Measurements from ENCODE around the gene TMC6.
A peak's percentile ranks its signal among the peaks of the same experiment; 100 is the strongest.
"Not testable (repeated sequence)": the region's sequence is repeated elsewhere in the genome, so short reads cannot be mapped to it uniquely, and the experiment has no call there.

TMC6 gene, protein sequence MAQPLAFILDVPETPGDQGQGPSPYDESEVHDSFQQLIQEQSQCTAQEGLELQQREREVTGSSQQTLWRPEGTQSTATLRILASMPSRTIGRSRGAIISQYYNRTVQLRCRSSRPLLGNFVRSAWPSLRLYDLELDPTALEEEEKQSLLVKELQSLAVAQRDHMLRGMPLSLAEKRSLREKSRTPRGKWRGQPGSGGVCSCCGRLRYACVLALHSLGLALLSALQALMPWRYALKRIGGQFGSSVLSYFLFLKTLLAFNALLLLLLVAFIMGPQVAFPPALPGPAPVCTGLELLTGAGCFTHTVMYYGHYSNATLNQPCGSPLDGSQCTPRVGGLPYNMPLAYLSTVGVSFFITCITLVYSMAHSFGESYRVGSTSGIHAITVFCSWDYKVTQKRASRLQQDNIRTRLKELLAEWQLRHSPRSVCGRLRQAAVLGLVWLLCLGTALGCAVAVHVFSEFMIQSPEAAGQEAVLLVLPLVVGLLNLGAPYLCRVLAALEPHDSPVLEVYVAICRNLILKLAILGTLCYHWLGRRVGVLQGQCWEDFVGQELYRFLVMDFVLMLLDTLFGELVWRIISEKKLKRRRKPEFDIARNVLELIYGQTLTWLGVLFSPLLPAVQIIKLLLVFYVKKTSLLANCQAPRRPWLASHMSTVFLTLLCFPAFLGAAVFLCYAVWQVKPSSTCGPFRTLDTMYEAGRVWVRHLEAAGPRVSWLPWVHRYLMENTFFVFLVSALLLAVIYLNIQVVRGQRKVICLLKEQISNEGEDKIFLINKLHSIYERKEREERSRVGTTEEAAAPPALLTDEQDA

DNA sequence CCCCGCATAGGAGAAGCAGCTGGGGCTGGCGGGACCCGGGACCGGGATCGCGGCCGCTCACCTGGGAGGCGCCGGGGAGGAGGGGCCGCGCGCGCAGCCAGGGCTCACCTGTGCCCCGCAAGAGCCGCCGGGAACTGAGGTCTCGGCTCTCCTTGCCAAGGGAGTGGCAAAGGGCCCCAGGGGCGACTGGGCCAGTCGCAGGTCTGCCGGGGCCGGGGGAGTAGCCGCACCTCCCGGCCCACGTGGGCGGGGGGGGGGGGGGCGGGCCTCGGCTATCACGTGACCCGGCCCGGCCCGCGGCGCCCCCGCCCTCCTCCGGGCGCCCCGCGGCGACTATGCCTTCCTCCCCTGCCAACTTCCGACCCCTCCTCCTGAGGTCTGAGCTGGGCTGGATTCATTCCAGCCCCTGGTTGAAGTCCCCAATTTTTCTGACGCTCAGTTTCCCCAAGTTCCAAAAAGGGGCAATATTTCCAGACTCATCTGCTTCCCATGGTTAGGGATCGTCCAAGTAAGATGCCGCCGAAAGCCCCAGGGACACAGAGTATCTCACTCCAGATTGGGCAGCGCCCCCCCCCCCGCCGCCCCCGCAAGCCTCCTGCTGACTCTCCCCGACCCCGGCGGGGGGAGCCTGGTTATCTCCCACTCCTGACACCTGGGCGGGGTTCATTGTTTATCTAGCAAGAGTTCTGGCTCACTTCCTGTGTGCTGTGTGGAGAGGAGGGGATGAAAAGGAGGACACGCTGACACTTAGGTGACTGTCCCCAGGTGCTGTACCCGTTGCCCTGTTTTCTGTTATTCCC lies at the start of gene TMC6:
Gene TMC6 (minus strand): TSS at position 205 of the 800 bp plus-strand sequence. CDS start 1,923 bp downstream, outside the sequence.
- DNase-seq (ENCODE audit: low spot score) = peak; percentile 77

DNA sequence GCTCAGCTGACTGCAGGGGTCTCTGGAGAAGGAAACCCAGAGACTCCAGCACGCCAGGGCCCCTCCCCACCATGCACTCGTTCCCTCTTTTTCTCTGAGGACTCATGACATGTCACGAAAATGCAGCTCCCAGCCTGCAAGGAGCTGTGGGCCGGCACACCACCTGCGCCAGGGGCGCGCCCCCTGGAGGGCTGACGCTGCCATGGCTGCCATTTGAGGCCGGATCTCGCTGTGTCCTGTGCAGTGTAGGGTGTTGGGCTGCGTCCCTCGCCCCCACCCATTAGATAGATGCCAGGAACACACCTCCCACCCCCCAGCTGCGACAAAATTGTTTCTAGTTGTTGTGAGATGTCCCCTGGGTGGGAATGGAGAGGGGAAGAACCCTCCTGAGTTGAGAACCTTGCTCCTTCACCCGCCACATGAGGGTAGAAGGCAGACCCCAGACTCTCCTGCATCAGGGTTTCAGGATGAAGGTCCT lies 48.0 kb upstream of the TMC6 start:
- peak; percentile 77 for DNase-seq (ENCODE audit: low spot score)

DNA sequence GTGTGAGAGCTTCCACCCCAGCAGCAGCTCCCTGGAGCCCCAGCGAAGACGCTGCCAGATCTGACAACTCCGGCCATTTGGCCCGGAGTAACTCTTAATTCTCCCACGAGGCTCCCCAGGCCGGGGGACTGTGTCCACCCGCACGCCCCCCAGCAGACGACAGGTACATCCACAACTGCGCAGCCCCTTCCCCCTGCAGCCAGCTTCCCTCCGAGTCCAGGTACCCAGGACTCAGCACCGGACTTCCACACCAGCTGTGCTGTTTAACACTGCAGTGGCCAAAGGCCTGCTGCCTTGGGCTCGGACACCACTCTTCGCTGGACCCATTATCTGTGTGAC lies 47.1 kb upstream of the TMC6 start:
- no peak for DNase-seq (ENCODE audit: low spot score)

DNA sequence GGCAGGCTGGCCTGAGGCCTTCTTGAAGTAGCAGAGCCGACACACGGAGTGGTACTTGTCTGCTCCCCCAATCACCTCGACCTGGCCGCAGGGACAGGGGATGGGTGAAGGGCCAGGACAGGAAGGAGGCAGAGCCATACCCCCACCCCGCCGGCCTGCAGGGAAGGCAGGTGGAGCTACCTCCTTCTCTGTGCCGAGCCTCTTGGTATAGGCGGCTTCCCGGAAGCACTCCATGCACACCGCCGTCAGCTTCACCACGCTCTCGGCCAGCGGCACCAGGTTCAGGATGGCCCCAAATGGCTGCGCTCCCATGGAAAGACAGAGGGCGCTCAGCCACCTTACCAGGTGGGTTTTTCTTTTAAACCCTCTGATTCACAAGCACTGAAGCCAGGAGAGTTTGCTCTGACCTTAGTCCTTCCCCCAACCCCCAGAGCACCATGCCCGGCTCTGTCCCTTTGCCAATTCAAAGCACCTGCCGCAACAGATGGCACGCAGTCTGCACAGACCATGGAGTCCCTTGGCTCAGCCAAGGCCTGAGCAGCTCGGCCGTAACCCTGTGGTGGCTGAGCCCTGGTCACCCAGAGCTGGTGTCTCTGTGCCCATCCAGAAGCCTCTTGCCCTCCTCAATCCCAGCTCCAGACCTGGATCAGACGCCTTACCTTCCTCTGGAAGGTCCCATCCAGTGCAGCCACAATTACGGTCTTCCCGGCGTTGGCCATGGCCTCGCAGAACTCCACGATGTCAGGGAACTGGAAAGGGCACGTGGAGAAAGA lies 46.5 kb upstream of the TMC6 start:
- no peak for DNase-seq (ENCODE audit: low spot score)

DNA sequence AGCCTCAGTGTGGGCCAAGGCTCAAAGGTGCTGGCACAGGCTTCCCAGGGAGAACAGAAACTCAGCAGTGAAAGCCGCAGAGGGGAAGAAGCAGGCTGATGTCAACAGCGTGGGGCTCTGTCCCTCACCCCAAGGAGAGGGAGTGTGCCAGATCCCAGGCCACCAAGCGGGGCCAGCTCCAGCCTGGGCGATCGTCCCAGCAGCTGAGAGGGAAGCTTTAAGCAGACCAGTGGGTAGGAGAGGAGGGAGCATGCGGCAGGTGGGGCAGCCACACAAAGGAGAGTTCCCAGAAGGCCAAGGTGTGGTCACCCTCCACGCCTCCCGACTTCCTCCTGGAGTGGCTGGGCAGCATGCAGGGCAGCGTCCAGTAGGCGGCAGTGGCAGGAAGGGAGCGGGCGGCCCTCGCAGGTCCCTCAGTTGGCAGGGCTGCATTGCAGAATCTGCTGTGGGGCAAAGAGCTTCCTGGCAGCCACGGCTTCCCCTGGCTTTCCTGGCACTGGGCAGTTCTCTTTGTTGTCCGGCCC lies 45.9 kb upstream of the TMC6 start:
- no peak for DNase-seq (ENCODE audit: low spot score)

DNA sequence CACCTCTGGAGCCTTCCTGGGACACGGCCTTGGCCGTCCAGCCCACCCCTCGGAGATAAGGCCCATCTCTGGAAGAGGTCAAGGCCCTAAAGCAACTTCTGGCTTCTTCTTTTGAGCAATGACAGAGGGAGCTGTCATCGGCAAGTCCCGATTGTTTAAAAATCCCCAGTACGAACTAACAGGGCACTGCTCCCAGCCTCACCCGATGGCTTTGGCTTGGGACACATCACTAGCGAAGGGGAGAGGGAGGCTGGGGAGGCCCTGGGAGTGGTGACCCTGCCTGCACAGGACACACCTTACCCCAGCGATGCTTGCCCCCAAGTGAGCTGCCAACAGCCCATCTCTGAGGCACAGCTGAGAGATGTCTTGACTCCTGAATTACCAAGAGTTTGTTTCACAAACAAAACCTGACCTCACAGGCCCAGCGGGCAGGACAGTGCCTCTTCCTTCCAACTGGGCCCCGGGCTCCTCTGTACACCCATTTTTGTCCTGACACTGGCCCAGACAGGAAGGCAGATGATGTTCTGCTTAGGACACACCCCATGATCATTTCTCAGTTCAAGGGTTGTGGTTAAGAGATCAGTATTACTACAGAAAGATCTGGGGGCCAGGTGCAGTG lies 44.7 kb upstream of the TMC6 start:
- DNase-seq (ENCODE audit: low spot score) = no peak

DNA sequence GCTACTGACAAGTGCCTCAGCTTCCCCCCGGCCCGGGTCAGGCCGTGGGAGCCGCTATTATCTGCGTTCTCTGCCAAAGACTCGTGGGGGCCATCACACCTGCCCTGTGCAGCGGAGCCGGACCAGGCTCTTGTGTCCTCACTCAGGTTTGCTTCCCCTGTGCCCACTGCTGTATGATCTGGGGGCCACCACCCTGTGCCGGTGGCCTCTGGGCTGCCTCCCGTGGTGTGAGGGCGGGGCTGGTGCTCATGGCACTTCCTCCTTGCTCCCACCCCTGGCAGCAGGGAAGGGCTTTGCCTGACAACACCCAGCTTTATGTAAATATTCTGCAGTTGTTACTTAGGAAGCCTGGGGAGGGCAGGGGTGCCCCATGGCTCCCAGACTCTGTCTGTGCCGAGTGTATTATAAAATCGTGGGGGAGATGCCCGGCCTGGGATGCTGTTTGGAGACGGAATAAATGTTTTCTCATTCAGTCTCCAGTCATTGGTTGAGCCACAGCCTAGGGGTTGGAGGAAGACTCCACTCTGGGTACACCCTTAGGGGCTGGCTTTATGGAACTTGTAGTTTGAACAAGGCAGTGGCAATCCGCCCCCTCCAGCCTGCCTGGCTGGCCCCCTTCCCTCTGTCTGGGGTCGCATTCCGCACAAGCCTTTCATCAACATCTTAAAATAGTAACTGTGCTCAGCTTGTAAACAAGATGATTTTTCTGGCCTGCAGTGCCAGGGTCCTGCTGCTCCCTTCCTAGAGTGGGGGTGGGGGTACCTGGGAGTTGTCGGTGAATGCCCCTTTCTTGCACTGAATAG lies 43.9 kb upstream of the TMC6 start:
- DNase-seq (ENCODE audit: low spot score) = peak; percentile 30

DNA sequence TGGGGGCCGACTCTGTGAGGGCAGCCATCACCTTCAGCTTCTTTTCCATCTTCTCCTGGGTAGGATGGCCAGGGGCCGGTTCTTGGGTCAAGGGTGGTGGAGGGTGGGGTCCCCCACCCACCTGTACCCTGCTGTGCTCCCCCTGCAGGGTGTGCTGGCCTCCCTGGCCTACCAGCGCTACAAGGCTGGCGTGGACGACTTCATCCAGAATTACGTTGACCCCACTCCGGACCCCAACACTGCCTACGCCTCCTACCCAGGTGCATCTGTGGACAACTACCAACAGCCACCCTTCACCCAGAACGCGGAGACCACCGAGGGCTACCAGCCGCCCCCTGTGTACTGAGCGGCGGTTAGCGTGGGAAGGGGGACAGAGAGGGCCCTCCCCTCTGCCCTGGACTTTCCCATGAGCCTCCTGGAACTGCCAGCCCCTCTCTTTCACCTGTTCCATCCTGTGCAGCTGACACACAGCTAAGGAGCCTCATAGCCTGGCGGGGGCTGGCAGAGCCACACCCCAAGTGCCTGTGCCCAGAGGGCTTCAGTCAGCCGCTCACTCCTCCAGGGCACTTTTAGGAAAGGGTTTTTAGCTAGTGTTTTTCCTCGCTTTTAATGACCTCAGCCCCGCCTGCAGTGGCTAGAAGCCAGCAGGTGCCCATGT lies 43.2 kb upstream of the TMC6 start:
- DNase-seq (ENCODE audit: low spot score) = not testable (repeated sequence)

DNA sequence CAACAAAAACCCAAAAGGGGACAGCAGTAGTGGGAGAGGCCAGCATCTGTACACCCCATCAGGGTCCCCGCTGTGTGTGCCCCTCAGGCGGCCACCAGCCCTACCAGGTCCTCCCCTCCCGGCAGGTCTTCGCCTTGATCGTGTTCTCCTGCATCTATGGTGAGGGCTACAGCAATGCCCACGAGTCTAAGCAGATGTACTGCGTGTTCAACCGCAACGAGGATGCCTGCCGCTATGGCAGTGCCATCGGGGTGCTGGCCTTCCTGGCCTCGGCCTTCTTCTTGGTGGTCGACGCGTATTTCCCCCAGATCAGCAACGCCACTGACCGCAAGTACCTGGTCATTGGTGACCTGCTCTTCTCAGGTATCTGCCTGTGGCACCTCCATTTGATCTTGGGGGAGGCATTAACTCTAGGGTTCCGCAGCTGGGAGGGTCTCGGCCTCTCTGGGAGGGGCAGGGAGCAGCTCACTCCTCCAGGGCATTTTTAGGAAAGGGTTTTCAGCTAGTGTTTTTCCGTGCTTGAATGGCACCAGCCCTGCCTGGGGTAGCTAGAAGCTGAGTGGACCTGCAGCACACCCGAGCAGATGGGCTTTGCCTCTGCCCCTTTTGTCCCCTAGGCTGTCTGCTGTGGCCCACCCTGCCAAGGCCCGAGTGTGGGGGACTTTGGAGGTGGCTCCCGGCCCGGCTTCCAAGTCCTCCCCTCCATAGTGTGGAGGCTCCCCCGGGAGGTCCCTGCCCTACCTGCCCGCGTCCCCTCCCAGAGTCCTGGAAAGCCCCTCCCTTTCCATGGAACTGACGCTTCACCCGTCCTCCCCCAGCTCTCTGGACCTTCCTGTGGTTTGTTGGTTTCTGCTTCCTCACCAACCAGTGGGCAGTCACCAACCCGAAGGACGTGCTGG lies 42.4 kb upstream of the TMC6 start:
- no peak for DNase-seq (ENCODE audit: low spot score)

DNA sequence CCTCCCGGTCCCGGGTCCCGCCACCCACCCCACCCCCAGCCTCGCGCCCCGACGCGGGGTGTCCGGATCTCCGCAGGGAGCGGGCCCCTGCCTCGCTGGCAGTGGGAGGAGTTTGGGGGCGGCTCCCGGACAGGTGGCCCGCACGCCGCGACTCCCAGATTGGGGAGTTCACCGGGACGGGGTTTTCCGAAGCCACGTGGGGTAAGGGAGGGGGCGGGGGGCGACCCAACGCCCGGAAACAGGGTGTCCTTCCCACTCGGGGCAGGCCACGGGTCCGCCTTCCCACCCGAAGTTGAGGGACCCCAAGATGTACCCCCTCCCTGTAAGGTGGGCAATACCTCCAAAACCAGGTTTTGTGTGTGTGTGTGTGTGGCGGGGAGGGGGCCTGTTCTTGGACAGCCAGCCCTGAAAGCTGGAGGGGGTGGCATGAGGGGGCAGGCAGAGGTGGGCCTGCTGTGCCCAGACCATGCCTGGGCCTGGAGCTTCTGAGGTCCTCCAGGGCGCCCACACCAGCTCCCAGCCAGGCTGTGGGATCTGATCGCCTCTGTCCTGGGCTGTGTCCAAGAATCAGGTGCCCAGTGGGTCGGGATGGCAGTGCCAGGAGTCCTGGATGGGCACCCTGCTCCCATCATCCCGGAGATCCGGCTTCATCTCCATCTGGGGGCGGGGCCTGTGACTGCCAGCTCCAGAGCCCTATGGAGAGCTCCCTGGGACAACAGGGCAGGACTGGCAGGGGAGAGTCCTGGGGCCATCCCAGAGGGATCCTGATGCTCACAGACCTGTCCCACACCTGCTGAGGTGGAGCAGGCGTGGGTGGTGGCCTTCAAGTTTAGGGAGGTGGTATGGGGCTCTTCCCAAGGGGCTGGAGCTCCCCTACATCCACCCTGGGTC lies 40.6 kb upstream of the TMC6 start:
- DNase-seq (ENCODE audit: low spot score) = no peak

DNA sequence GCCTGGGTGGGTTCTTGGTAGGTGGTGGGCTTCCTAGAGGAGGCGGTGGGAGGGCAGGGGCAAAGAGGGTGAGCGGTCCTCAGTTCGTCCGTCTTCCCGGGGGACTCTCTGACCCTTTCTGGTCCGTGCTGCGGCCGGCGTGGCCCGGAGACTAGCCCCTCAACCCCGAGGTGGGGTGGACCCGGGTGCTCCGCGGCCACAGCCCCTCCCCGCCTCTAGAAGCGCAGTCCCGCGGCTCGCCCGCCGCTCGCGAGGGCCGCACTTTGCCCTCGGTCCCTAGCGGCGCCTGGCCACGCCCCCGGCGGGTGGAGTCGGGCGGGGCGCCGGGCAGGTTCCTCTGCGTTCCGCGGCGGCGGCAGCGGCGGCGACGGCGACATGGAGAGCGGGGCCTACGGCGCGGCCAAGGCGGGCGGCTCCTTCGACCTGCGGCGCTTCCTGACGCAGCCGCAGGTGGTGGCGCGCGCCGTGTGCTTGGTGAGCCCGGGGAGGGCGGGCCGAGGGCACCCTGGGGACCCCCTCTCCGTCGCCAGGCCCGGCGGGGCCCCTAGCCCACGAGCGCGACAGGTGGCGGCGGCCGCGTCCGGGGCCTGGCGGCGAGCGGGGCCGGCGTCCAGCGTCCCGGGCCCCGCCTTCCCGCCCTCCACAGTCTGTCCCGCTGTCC lies 39.8 kb upstream of the TMC6 start, which contains the start of gene SYNGR2:
Gene SYNGR2 (plus strand): TSS at position 340 of the 661 bp plus-strand sequence. CDS start 36 bp downstream, at position 376.
- DNase-seq (ENCODE audit: low spot score) = peak; percentile 89

DNA sequence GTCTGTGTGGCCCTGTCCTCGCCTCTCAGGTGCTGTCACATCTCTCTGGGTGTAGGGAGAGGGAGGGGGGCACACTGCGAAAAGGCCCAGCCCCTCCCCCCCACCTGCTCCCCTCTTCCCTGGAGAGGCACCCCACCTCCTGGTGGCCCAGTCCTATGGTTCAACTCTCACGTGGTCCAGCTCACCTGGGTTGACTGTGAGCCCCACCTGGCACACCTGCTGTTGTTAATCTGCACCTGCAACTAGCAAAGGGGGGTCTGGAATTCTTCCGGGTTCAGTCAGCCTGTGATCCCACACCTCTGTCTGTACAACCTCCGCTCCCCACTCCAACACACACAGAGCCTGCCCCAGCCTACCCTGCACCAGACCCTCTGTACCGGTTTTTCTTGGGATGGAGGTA lies 37.9 kb upstream of the TMC6 start:
- no peak for DNase-seq (ENCODE audit: low spot score)

DNA sequence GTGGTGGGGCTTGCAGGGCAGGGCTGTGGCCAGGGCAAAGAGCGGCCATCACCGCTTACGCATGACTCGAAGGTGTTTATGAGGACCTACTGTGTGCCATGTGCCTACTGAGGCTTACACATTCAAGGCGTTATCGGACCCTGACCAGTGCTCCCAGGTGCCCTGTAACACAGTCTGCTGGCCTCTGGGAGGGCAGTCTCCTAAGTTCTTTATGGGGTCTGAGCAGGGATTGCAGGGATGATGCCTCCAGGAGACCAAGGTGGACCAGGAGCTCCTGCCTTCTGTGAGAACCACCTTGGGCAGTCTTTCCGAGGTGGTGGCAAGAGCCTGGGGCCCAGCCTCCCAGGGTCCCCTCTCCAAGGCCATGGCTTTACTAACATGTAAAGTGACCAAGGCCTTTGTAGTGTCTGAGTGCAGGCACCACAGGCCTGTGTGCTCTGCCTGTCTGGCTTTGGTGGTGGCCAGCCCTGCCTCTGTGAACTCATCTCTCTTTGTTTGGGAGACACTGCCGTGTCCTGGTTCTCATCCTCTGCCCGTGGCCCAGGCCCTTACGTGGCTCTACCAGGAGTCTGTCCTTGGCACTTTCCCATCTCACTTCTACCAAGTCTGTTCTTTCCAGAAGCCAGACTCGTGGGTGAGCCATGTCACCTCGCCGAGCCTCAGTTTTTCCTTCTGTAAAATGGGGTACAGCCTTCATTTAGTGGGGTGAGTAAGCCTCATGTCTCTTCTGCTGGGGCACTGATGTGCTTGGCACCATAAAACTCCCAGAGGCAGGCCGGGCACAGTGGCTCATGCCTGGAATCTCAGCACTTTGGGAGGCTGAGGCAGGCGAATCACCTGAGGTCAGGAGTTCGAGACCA lies 36.4 kb upstream of the TMC6 start:
- DNase-seq (ENCODE audit: low spot score) = no peak

DNA sequence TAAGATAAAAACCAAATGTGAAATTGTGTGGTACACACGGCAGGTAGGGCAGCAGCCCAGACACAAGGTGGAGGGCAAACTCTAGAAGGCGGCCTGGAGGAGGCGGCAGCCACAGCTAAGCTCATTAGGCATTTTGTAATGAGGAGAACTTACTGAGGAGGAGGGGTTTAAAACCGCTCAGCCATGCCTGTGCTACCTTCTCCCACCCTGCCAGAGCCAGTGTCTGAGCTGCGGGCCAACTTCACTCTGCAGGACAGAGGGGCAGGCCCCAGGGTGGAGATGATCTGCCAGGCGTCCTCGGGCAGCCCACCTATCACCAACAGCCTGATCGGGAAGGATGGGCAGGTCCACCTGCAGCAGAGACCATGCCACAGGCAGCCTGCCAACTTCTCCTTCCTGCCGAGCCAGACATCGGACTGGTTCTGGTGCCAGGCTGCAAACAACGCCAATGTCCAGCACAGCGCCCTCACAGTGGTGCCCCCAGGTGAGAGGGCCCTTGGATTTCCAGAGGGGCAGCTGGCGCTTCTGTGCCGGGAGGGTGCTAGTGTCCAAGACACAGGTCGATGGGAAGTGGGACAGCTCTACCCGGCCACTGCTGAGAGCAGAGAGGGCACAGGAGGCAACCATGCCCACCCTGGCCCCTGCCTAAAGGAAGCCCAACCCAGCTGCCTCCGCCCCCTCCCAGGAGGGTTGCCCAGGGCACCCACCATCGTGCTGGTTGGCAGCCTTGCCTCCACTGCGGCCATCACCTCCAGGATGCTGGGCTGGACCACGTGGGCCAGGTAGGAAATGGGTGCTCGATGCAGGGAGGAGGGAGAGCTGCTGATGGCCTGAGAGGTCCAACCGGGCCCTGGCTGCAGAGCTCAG lies 35.6 kb upstream of the TMC6 start:
- DNase-seq (ENCODE audit: low spot score) = no peak
